Measurements from ENCODE around the gene KMT2D. TPM values are rescaled to one million over a fixed set of nuclear protein-coding genes. Genes with fewer than 3 reads are reported as not detected.

Gene KMT2D
- total RNA-seq, 1 donor from 2014 or later, result 19.0 TPM

GRCh38 chr12:49046129-49046895, 14.3 kb downstream of the KMT2D start:
- Histone ChIP-seq H3K36me3 (no peaks in the 10 kb centered on the region), H3K9ac (no peak overlapping the region), H3K4me2 (no peak overlapping the region), H3K4me1 (no peaks in the 10 kb centered on the region), H4K20me1 (ENCODE audit: low read depth) (peaks cover 33% of the 10 kb centered on the region), H3K9me3 (ENCODE audit: low read depth) (no peaks in the 10 kb centered on the region), H3F3A (ENCODE audit: low read depth) (no peaks in the 10 kb centered on the region), H3K27ac (no peak overlapping the region), H3K79me2 (ENCODE audit: low read depth) (no peaks in the 10 kb centered on the region), H3K4me3 (no peak overlapping the region), H3K27me3 (no peaks in the 10 kb centered on the region), H2AFZ (replicated peaks) (no peak overlapping the region)
- peaks cover 9% of the 10 kb centered on the region for H3K27me3 Mint-ChIP-seq (ENCODE audit: insufficient read depth, low read depth)
- no peak overlapping the region for H3K27ac Mint-ChIP-seq
- no peak for DNase-seq (ENCODE audit: low spot score)
- H3K4me1 Mint-ChIP-seq, result no peaks in the 10 kb centered on the region
- H3K4me3 Mint-ChIP-seq, result no peak overlapping the region
- H3K36me3 Mint-ChIP-seq, result peaks cover 59% of the 10 kb centered on the region
- H3K9me3 Mint-ChIP-seq, result no peaks in the 10 kb centered on the region
- TF ChIP-seq EZH2 (IDR thresholded peaks at IDR 0.05) (no peak), CTCF (IDR thresholded peaks at IDR 0.05) (no peak), EZH2phosphoT487 (IDR thresholded peaks at IDR 0.05) (no peak)

GRCh38 chr12:49044660-49045059, 15.9 kb downstream of the KMT2D start:
- Histone ChIP-seq H3K4me3 (no peak overlapping the region), H2AFZ (replicated peaks) (no peak overlapping the region), H3K4me2 (no peak overlapping the region), H3K9ac (no peak overlapping the region), H3K9me3 (ENCODE audit: low read depth) (no peaks in the 10 kb centered on the region), H3K36me3 (no peaks in the 10 kb centered on the region), H3K27me3 (no peaks in the 10 kb centered on the region), H3K79me2 (ENCODE audit: low read depth) (no peaks in the 10 kb centered on the region), H4K20me1 (ENCODE audit: low read depth) (peaks cover 29% of the 10 kb centered on the region), H3F3A (ENCODE audit: low read depth) (no peaks in the 10 kb centered on the region), H3K27ac (no peak overlapping the region), H3K4me1 (no peaks in the 10 kb centered on the region)
- no peaks in the 10 kb centered on the region for H3K4me1 Mint-ChIP-seq
- H3K36me3 Mint-ChIP-seq, result peaks cover 54% of the 10 kb centered on the region
- TF ChIP-seq EZH2 (IDR thresholded peaks at IDR 0.05) (no peak), CTCF (IDR thresholded peaks at IDR 0.05) (no peak), EZH2phosphoT487 (IDR thresholded peaks at IDR 0.05) (no peak)
- no peak overlapping the region for H3K4me3 Mint-ChIP-seq
- H3K27ac Mint-ChIP-seq, result no peak overlapping the region
- DNase-seq (ENCODE audit: low spot score), result no peak
- no peaks in the 10 kb centered on the region for H3K9me3 Mint-ChIP-seq
- H3K27me3 Mint-ChIP-seq (ENCODE audit: insufficient read depth, low read depth), result peaks cover 9% of the 10 kb centered on the region

DNA sequence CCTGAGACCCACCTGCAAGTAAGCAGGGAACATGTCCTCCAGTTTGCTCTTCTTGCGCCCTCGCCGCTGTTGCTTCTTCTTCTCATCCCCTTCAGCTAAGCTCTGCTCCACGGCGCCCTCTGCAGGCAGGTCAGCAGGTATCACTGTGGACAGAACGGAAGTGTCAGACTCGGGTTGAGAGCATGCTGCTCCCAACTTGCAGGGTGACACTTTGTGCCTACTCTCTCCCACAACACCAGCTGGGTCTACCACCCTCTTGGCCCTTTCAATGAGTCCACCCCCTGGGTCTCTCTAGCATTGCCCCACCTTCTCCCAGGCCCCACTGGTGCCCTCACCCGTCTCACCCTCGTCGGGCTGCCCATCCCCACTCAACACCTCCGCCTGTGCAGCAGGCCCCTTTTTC, 16.7 kb downstream of the KMT2D start:
- Histone ChIP-seq H4K20me1 (ENCODE audit: low read depth) (peaks cover 26% of the 10 kb centered on the region), H3K27me3 (no peaks in the 10 kb centered on the region), H3K4me2 (no peak overlapping the region), H3K79me2 (ENCODE audit: low read depth) (no peaks in the 10 kb centered on the region), H2AFZ (replicated peaks) (no peak overlapping the region), H3K36me3 (no peaks in the 10 kb centered on the region), H3K9me3 (ENCODE audit: low read depth) (no peaks in the 10 kb centered on the region), H3K4me3 (no peak overlapping the region), H3F3A (ENCODE audit: low read depth) (no peaks in the 10 kb centered on the region), H3K4me1 (no peaks in the 10 kb centered on the region), H3K9ac (no peak overlapping the region), H3K27ac (no peak overlapping the region)
- H3K4me1 Mint-ChIP-seq, result no peaks in the 10 kb centered on the region
- TF ChIP-seq EZH2phosphoT487 (IDR thresholded peaks at IDR 0.05) (no peak), CTCF (IDR thresholded peaks at IDR 0.05) (peak; percentile 77)
- DNase-seq (ENCODE audit: low spot score), result peak; percentile 78
- H3K27me3 Mint-ChIP-seq (ENCODE audit: insufficient read depth, low read depth), result peaks cover 7% of the 10 kb centered on the region
- peaks cover 53% of the 10 kb centered on the region for H3K36me3 Mint-ChIP-seq
- no peak overlapping the region for H3K27ac Mint-ChIP-seq
- no peaks in the 10 kb centered on the region for H3K9me3 Mint-ChIP-seq
- no peak overlapping the region for H3K4me3 Mint-ChIP-seq
